HG03103 (cell line): Measurements from ENCODE around the gene FRMD4B.
A peak's percentile ranks its signal among the peaks of the same experiment; 100 is the strongest.

ENCODE experiments used
- ATAC-seq: cut with Tn5 transposase; IDR thresholded peaks from one replicate; pipeline ENCODE4 v1.9.1; 2021; ENCODE audit warnings: low read depth; ENCODE audit not compliant: unreplicated experiment

FRMD4B gene

GRCh38 chr3:69212411-69213160, 173.3 kb downstream of the FRMD4B start:
- ATAC-seq = peak; percentile 81

GRCh38 chr3:69210068-69210730, 175.7 kb downstream of the FRMD4B start:
- no peak for ATAC-seq

GRCh38 chr3:69209413-69209812, 176.5 kb downstream of the FRMD4B start:
- no peak for ATAC-seq

GRCh38 chr3:69207031-69207430, 178.9 kb downstream of the FRMD4B start:
- no peak for ATAC-seq

DNA sequence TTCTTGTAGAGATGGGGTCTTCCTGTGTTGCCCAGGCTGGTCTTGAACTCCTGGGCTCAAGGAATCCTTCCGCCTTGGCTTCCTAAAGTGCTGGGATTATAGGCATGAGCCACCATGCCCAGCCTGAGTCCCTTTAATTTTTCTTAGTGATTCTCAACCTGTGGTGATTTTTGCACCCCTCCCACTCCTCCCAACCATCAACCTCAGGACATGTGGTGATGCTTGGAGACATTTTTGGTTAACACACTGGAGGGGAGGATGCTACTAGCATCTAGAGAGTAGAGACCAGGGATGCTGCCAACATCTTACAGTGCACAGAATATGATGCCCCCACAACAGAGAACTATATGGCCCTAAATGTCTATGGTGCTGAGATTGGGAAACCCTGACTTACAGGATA, 180.5 kb downstream of the FRMD4B start:
- ATAC-seq = no peak

- ATAC-seq = peak; percentile 80
These were observed 181.5 kb downstream of the FRMD4B start for GRCh38 chr3:69204315-69204957.

- ATAC-seq = peak; percentile 5
These were observed 182.1 kb downstream of the FRMD4B start for GRCh38 chr3:69203631-69204314.

DNA sequence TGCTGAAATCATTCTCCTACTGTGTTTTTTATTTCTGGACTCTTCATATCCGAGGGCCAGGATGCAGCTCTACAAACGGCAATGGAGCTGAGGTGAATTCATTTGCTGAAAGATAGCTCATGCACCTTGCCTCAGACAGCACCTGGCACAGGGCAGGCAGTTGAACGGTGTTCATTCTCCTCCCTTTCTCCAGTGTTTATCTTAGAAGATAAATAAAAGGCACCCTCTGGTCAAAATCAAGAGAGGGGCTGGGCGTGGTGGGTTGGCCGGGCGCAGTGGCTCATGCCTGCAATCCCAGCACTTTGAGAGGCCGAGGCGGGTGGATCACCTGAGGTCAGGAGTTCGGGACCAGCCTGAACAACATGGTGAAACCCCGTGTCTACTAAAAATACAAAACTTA, 184.2 kb downstream of the FRMD4B start:
- ATAC-seq = no peak

DNA sequence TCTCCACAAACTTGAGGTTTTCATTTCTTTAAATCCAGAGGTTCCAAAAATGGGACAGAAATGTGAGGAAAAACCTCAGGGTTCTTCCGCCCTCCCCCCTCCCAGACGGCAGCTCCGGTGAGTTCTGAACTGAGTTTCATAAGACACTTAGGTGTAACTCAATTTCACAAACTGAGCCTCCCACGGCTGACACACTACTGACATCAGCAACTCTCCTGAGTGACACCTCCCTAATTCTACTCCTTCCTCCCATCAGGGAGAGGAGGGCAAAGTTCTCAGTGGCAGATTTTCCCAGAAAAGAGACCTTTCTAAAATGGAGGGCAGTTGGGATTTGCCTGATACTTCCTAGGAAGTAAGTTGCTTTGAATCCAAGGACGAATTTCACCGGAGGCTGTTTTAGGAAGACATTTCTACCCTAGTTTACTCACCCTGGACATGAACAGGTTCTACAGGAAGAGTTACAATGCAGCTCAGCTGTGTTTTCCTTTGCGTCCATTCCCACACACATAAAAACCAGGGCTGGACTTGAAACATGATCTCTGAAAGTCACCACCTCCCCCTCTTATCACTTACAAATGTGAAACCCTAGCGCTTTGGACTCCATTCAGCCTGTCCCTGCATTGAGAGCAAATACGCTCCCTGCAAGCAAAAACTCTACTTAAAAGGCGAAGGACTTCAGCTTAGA, 185.4 kb downstream of the FRMD4B start:
- ATAC-seq = no peak

GRCh38 chr3:69199942-69200341, 185.9 kb downstream of the FRMD4B start:
- ATAC-seq = no peak

- ATAC-seq = no peak
These were observed 187.9 kb downstream of the FRMD4B start for GRCh38 chr3:69197922-69198530.

GRCh38 chr3:69197455-69197854, 188.4 kb downstream of the FRMD4B start:
- no peak for ATAC-seq

DNA sequence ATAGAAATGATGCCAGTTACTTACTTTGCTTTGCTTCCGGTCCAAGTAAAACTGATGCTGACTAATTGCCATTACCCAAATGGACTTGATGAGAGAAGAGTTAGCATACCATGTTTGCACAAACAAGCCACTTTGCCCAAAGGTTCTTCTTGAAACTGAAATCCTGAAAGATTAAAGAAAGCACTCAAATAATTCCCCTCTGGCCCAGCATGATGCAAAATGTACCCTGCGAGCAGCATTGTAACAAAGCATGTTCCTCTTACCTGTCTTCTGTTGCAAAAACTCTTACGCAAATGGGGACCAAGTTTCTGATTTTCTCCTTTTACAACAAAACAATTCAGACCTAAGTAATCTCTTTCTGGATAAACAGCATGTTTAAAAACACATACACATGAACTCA, 189.0 kb downstream of the FRMD4B start:
- no peak for ATAC-seq

GRCh38 chr3:69194431-69195165, 191.3 kb downstream of the FRMD4B start:
- no peak for ATAC-seq

GRCh38 chr3:69193749-69194148, 192.1 kb downstream of the FRMD4B start:
- ATAC-seq = no peak

- no peak for ATAC-seq
These were observed 194.4 kb downstream of the FRMD4B start for GRCh38 chr3:69191516-69191915.

DNA sequence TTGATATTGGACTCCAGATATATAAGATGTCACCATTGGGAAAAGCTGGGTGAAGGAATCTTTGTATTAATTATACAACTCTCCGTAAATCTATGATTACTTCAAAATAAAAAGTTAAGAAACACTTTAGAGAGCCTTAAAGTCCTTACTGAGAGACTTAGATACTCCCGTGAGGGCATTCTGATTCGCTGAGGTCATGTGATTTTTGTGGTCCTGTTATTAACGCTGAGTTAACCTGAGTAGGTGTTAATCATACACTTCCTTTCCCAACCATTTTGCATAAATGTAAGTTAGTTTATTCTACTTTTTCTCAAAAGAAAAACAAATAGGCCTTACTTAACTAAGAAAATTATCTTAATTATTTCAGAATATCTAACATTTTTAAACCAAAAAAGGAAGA, 196.4 kb downstream of the FRMD4B start:
- ATAC-seq = no peak

DNA sequence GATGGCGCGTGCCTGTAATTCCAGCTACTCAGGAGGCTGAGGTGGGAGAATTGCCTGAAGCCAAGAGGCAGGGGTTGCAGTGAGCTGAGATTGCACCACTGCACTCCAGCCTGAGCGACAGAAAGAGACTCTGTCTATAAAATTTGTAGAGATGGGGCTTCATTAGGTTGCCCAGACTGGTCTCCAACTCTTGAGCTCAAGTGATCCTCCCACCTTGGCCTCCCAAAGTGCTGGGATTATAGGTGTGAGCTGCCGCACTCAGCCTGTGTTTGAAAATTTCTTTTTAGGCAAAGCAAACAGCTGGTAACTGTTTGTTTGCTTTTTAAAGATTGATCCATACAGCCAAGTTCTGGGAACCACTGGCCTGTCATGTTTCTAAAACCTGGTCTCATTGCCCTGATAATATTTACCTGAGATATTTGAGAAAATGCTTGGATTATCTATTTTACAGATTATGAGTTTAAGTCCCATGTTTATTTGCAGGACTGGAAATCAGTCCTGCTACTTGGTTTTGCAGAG, 199.3 kb downstream of the FRMD4B start:
- ATAC-seq = no peak

- no peak for ATAC-seq
These were observed 203.1 kb downstream of the FRMD4B start for GRCh38 chr3:69182588-69183316.
